PC-9 (cell line): ENCODE measurements around the gene FBXO30. TPM values are rescaled to one million over a fixed set of nuclear protein-coding genes. Genes with fewer than 3 reads are reported as not detected.

Experiments
- BruUV-seq: library from RNA; stranded (reverse); fragments of 400-500 nt; replicated peaks from 2 replicates; lab custom pipeline; 2021; lab: Mats Ljungman, UMichigan
- CTCF ChIA-PET: fragments of 300-600 bp; sonication (Branson Sonifier 250); formaldehyde crosslinking; loops from one replicate; lab custom pipeline; 2022; ENCODE audit warnings: antibody characterized with exemption; lab: Charles Lee
- POLR2A ChIA-PET: fragments of 300-600 bp; sonication (Branson Sonifier 250); formaldehyde crosslinking; loops from one replicate; lab custom pipeline; 2022; ENCODE audit warnings: antibody characterized with exemption; ENCODE audit not compliant: unreplicated experiment; lab: Charles Lee
- DNase-seq, 2 experiments: peaks; one replicate each; pipeline versions ENCODE4 v3.0.0 to v3.0.0-alpha.2; 2015 to 2022; ENCODE audit warnings: mixed read lengths in 1 of 2
- H2AFZ ChIP-seq: fragments of 200-600 bp; sonication (generic); 2 replicates; pipeline ENCODE4 v1.8.1; 2017; ENCODE audit warnings: antibody characterized with exemption
- H3F3A ChIP-seq: fragments of 200-600 bp; sonication (generic); 2 replicates; pipeline ENCODE4 v1.8.1; 2017; ENCODE audit warnings: antibody characterized with exemption, mild to moderate bottlenecking, low read depth; ENCODE audit not compliant: insufficient read depth
- H3K27ac ChIP-seq: fragments of 200-600 bp; sonication (generic); 2 replicates; pipeline ENCODE4 v1.6.1; 2016; ENCODE audit warnings: mixed run types
- H3K27me3 ChIP-seq: fragments of 200-600 bp; sonication (generic); 2 replicates; pipeline ENCODE4 v1.6.1; 2016; ENCODE audit warnings: low read depth, mixed run types; ENCODE audit not compliant: insufficient read depth
- H3K36me3 ChIP-seq: fragments of 200-600 bp; sonication (generic); 2 replicates; pipeline ENCODE4 v1.6.1; 2016; ENCODE audit warnings: low read depth, mixed run types
- H3K4me1 ChIP-seq: fragments of 200-600 bp; sonication (generic); replicated peaks from 2 replicates; pipeline ENCODE4 v1.6.1; 2016; ENCODE audit warnings: mixed run types; ENCODE audit not compliant: insufficient read depth
- H3K4me2 ChIP-seq: fragments of 200-600 bp; sonication (generic); 2 replicates; pipeline ENCODE4 v1.6.1; 2017; ENCODE audit warnings: mixed run types
- H3K4me3 ChIP-seq: fragments of 200-600 bp; sonication (generic); 2 replicates; pipeline ENCODE4 v1.6.1; 2016; ENCODE audit warnings: mixed run types
- H3K79me2 ChIP-seq: fragments of 200-600 bp; sonication (generic); 2 replicates; pipeline ENCODE4 v1.6.1; 2017; ENCODE audit warnings: low read depth, mixed run types
- H3K9me2 ChIP-seq: fragments of 200-600 bp; sonication (generic); 2 replicates; pipeline ENCODE4 v1.8.1; 2017; ENCODE audit warnings: mild to moderate bottlenecking; ENCODE audit not compliant: insufficient read depth
- H3K9me3 ChIP-seq: fragments of 200-600 bp; sonication (generic); 2 replicates; pipeline ENCODE4 v1.8.1; 2016; ENCODE audit warnings: low read depth; ENCODE audit not compliant: insufficient read depth
- H4K20me1 ChIP-seq: fragments of 200-600 bp; sonication (generic); 2 replicates; pipeline ENCODE4 v1.8.1; 2017; ENCODE audit not compliant: insufficient read depth
- EZH2 ChIP-seq: fragments of 200-600 bp; sonication (generic); IDR thresholded peaks from 2 replicates; pipeline ENCODE4 v1.8.0; 2017; ENCODE audit warnings: antibody characterized with exemption, low read depth
- intact Hi-C: fragments of 100-400 bp; cut with micrococcal nuclease; formaldehyde crosslinking; loops from one replicate; pipeline ENCODE4 v1.10.0; 2022; ENCODE audit not compliant: unreplicated experiment
- total RNA-seq: library from RNA; stranded (reverse); gene quantifications from 2 replicates; pipeline ENCODE4 v1.2.3, GENCODE V29; 2021
- TF ChIP-seq, protein P1 (sequence below): fragments of 200-600 bp; sonication (generic); conservative IDR thresholded peaks from 2 replicates; pipeline ENCODE4 v1.6.1; 2017; ENCODE audit warnings: mixed run types, antibody characterized with exemption, mild to moderate bottlenecking, moderate library complexity

FBXO30 gene
- total RNA-seq, 1 experiment from 2014 or later: 10.6 TPM

DNA sequence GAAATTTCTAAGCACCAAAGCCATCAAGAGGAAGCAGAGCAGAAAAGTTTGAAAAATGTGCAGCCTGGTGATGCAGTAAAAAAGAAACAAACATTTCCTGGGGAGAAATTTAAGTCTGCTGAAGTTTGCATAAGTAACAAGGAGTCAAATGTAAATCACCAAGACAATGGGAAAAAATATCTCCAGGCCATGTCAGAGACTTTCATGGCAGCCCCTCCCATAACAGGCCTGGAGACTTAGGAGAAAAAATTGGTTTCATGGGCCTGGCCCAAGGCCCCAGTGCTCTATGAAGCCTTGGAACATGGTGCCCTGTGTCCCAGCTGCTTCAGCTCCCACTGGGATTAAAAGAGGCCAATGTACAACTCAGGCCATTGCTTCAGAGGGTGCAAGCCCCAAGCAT is 49.1 kb downstream of the FBXO30 start:
- H3K4me2 ChIP-seq: no peak overlapping the region
- no peaks in the 10 kb centered on the region for H3K79me2 ChIP-seq
- no peaks in the 10 kb centered on the region for H3K27me3 ChIP-seq
- intact Hi-C loops: no loop called here
- no TSS peak for BruUV-seq
- TF ChIP-seq, protein P1, sequence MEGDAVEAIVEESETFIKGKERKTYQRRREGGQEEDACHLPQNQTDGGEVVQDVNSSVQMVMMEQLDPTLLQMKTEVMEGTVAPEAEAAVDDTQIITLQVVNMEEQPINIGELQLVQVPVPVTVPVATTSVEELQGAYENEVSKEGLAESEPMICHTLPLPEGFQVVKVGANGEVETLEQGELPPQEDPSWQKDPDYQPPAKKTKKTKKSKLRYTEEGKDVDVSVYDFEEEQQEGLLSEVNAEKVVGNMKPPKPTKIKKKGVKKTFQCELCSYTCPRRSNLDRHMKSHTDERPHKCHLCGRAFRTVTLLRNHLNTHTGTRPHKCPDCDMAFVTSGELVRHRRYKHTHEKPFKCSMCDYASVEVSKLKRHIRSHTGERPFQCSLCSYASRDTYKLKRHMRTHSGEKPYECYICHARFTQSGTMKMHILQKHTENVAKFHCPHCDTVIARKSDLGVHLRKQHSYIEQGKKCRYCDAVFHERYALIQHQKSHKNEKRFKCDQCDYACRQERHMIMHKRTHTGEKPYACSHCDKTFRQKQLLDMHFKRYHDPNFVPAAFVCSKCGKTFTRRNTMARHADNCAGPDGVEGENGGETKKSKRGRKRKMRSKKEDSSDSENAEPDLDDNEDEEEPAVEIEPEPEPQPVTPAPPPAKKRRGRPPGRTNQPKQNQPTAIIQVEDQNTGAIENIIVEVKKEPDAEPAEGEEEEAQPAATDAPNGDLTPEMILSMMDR: no peak
- no peak for TF ChIP-seq EZH2
- no peaks in the 10 kb centered on the region for H3K9me3 ChIP-seq
- H3K4me1 ChIP-seq: no peaks in the 10 kb centered on the region
- H2AFZ ChIP-seq: no peak overlapping the region
- no peaks in the 10 kb centered on the region for H3F3A ChIP-seq
- ChIA-PET POLR2A (no interaction called here), CTCF (no interaction called here)
- no peak for DNase-seq
- peaks cover 5% of the 10 kb centered on the region; the same call in 1 of the 2 replicates for H3K9me2 ChIP-seq
- H3K27ac ChIP-seq: no peak overlapping the region
- no peaks in the 10 kb centered on the region for H4K20me1 ChIP-seq
- no peak overlapping the region for H3K4me3 ChIP-seq
- H3K36me3 ChIP-seq: no peaks in the 10 kb centered on the region

DNA sequence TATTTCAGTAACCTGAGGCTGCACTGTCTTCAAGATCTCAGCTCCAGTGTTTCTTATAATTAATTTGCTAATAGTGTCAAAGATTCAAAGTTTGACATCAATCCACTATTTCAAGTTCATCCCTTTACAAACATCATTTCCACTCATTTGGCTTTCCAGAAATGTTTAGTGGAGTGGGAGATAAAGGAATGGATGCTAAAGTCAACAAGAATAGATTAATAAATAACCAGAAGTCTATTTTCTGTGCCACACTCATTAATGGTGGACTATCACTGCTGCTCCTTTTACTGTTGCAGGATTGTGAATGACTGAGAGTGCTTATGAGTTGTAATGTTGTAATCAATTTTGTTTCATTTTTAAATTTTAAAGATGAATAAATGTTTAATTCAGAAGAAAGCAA is 50.9 kb downstream of the FBXO30 start:
- H2AFZ ChIP-seq: no peak overlapping the region
- no peak for DNase-seq
- BruUV-seq: no TSS peak
- no peaks in the 10 kb centered on the region for H3K79me2 ChIP-seq
- intact Hi-C loops: no loop called here
- no peaks in the 10 kb centered on the region for H3K36me3 ChIP-seq
- no peaks in the 10 kb centered on the region for H3K27me3 ChIP-seq
- no peaks in the 10 kb centered on the region for H3K4me1 ChIP-seq
- no peaks in the 10 kb centered on the region for H4K20me1 ChIP-seq
- no peaks in the 10 kb centered on the region for H3K9me3 ChIP-seq
- no peak overlapping the region for H3K27ac ChIP-seq
- H3K4me2 ChIP-seq: no peak overlapping the region
- H3K4me3 ChIP-seq: no peak overlapping the region
- CTCF ChIA-PET: no interaction called here
- H3K9me2 ChIP-seq: peaks cover 5% of the 10 kb centered on the region; the same call in 1 of the 2 replicates
- H3F3A ChIP-seq: no peaks in the 10 kb centered on the region
- POLR2A ChIA-PET: no interaction called here
- TF ChIP-seq, protein P1: no peak
- TF ChIP-seq EZH2: no peak

DNA sequence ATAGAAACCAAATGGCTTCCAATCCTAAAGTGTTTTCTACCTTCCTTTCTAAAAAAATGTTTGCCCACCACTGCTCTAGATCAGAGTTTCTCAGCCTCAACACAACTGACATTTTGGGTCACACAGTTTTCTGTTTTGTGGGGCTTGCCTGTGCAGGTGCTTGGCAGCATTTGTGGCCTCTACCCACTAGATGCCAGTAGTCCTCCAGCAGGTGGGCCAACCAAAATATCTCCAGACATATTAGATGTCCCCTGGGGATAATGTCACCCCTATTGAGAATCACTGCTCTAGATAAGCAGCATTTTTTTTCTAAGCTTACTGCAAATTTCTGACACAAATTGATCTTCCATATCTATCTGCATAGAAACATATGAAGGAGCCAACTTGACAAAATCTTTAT is 53.0 kb downstream of the FBXO30 start:
- ChIA-PET POLR2A (no interaction called here), CTCF (no interaction called here)
- TF ChIP-seq, protein P1: no peak
- TF ChIP-seq EZH2: no peak

More for the DNA sequence above, 53.0 kb downstream of the FBXO30 start:
- Histone ChIP-seq H3K4me1 (no peaks in the 10 kb centered on the region), H3K4me3 (no peak overlapping the region), H3K27ac (no peak overlapping the region), H3K36me3 (no peaks in the 10 kb centered on the region), H3F3A (no peaks in the 10 kb centered on the region; the same call in 1 of the 2 replicates), H4K20me1 (no peaks in the 10 kb centered on the region), H3K27me3 (no peaks in the 10 kb centered on the region), H3K9me2 (peaks cover 5% of the 10 kb centered on the region; the same call in 1 of the 2 replicates), H3K79me2 (no peaks in the 10 kb centered on the region), H3K4me2 (no peak overlapping the region), H2AFZ (no peak overlapping the region), H3K9me3 (no peaks in the 10 kb centered on the region)
- no peak for DNase-seq
- BruUV-seq: no TSS peak
- intact Hi-C loops: no loop called here
